ENCODE results near the gene MEGF8.

The MEGF8 gene

DNA sequence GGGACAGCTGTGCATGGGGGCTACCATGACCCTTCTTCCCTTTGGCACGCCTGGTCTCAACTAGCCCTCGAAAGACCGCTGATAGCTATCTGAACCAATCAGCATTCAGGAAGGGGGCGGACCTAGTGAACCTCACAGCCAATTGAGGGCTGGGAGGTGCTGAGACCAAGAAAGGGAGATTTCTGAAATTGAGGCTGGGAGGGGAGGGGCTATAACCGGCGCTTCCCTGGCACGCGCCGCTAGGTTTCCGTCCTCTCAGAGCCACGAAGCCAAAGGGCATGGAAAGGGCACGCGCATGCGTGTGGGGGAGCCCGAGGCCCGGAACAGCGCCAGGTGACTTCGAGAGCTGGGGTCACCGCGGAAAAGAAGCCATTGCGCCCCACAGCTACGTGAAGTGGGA is 18.8 kb upstream of the MEGF8 start:
- DNase-seq (ENCODE audit: low spot score): no peak

GRCh38 chr19:42309686-42310085 is 15.7 kb upstream of the MEGF8 start:
- DNase-seq (ENCODE audit: low spot score): no peak

GRCh38 chr19:42311657-42312056 is 13.8 kb upstream of the MEGF8 start:
- DNase-seq (ENCODE audit: low spot score): no peak

- DNase-seq (ENCODE audit: low spot score): no peak
These were observed 13.1 kb upstream of the MEGF8 start for GRCh38 chr19:42312370-42312769.

GRCh38 chr19:42313096-42313839 is 12.2 kb upstream of the MEGF8 start, which contains the start of gene TMEM145:
TMEM145 (plus strand) TSS chr19:42313309; CDS start chr19:42313377, 68 bp downstream.
- peak; percentile 28 for DNase-seq (ENCODE audit: low spot score)

- DNase-seq (ENCODE audit: low spot score): no peak
These were observed 11.3 kb upstream of the MEGF8 start for GRCh38 chr19:42313840-42314755.

- DNase-seq (ENCODE audit: low spot score): no peak
These were observed 10.4 kb upstream of the MEGF8 start for GRCh38 chr19:42315024-42315423.

- DNase-seq (ENCODE audit: low spot score): peak; percentile 40
These were observed 8.9 kb upstream of the MEGF8 start for GRCh38 chr19:42316223-42317211.

GRCh38 chr19:42317535-42317934 is 7.9 kb upstream of the MEGF8 start:
- DNase-seq (ENCODE audit: low spot score): no peak

DNA sequence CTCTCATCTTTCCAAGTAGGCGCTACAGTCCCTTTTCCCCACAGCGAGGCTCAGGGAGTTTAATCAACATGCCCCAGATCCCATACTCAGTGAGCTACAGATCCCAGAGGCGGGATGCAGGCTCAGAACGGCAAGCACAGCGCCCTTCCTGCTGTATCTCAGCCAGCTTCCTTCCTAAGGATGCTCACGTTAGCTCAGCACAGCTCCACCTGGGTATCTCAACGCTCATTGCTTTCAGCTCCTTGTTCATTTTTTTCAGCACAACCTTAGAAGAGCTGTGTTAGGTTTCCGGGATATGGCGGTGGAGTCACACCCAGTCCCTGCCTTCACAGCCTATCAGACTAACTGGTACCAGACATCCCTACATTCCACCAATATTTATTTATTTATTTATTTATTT is 3.1 kb upstream of the MEGF8 start:
- DNase-seq (ENCODE audit: low spot score): no peak

DNA sequence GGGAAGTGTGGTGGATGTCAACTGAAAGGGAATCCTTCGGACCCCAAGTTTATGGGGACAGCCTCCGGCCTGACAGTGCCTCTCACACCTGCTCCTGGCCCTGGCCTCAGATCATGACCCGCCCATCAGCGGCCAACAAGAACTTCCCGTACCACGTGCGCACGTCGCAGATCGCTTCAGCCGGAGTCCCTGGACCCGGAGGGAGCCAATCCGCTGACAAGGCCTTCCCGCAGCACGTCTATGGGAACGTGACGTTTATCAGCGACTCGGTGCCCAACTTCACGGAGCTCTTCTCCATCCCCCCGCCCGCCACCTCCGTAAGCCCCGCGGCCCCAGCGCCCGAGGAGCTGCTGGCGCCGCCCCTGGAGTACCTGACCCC is 2.0 kb upstream of the MEGF8 start:
- no peak for DNase-seq (ENCODE audit: low spot score)

DNA sequence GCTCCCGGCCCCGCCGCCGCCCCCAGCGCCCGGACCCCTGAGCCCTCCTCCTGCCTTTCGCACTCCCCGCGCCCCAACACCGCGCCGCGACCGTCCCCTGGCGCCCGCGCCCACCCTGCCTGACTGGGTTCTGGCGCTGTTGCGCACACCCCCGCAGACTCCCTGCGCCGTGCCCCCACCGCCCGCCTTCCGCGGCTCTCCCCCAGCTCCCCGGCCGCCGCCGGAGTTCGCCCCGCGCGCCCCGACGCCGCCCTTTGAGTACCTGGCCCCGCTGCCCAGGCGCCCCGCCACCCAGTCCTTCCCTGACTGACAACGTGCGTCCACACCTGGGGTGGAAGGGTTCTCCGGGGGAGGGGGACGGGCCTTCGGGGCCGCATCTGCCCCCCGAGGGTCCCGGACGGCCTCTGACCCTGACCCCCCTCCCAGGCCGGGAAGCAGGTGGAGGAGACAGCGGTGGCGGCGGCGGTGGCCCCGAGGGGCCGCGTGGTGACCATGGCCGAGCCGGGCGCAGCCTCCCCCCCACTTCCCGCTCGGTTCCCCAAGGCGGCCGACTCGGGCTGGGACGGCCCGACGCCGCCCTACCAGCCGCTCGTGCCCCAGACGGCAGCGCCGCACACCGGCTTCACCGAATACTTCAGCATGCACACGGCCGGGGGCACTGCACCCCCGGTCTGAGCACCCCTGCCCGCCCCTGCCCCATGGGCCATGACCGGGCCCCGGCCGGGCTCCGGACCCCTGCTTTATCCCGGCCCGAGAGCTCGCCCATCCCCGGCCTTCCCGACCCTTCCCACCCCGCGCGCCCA is 1.4 kb upstream of the MEGF8 start:
- DNase-seq (ENCODE audit: low spot score): no peak

DNA sequence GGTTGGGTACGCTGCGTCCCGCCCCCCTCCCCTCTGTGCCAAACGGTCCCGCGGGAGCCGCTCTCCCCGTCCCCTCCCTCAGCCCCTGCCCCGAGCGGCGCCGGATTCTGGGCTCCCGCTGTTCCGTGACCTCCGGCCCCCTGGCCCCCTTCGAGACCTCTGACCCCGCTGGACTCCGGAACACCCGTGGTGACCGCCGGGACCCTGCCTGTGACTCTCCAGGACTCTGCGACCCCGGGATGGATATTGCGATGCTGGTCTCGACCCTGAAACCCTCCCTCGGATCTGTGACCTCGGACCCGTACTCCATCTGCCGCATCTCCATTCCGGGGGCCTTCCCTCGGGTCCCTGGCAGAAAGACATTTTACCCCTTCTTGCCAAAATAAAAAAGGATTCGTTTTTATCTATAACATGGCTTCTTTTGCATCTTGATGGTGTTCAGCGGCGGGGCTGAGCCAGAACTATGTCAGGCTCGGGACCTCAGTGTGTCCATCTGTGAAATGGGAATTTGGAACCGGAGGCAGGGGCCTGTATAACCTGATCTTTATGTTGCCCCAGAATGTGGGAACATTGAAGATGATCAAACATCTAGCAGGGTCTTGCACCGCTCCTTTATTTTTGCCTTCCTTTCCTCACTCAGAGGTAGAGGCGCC is 654 bp upstream of the MEGF8 start:
- DNase-seq (ENCODE audit: low spot score): no peak

DNA sequence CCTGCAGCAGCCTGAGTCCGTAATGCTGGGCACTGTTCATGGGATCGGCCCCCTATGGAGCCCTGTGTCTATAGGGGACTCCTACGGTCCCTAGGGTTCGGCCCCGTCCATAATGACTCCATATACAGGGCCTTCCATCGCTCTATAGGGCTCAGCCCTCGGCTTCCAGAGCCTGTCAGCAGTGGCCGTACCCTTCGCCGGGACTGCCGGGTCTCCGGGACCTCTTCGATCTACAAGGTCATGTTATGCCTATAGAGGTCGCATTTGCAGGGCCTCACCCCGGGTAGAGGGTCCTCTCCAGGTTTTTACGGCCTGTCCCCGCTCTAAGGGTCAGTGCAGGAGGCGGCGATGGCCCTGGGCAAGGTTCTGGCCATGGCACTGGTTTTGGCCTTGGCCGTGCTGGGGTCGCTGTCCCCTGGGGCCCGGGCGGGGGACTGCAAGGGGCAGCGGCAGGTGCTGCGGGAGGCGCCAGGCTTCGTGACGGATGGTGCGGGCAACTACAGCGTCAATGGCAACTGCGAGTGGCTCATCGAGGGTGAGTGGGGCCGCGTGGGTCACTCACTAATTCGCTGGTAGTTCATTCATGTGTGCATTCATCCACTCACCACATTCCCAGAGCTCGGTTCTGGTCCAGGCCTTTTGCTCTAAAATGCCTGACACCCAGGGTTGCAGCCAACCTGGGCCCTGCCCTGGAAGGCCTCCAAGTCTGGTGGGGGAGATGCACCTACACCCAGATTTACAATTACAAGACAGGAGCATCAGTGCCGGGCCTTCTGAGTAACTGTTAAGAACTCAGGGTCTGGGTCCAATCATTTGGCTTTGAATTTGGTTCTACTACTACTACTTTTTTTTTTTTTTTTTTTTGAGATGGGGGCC is 699 bp downstream of the MEGF8 start:
- DNase-seq (ENCODE audit: low spot score): peak; percentile 35

DNA sequence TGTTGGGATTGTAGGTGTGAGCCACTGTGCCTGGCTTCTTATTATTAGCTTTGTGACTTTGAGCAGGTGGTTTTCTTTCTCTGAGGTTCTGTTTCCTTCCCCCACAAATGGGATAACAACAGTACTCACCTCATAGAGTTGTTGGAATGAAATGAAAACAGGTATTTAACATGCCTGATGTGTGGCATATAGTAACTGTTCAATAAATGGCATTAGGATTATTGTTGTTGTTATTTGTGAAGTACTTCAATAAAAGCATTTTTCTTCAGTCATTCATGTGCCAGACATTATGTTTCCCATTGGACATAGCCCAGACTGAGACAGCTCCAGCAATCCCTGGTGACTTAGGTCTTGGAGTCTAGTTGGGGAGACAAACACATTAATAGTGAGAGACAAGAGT is 1.5 kb downstream of the MEGF8 start:
- no peak for DNase-seq (ENCODE audit: low spot score)

DNA sequence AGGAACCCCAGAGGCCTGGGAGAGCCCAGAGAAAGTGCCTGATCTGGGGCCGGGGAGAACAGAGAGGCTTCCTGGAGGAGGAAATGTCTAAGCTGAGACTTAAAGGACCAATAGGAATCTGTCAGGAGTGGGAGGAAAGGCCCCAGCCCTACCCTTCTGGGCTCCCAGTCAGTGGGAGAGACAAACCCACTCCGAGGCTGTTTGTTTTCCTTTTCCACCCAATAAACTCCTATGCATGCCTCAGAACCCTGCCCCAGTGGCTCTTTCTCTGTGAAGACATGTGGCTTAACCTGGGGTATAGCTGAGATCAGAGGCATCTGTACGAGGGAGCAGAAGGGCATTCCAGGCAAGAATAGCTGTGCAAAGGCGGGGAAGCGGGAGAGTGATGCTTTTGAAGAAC is 1.9 kb downstream of the MEGF8 start:
- no peak for DNase-seq (ENCODE audit: low spot score)

- no peak for DNase-seq (ENCODE audit: low spot score)
These were observed 2.7 kb downstream of the MEGF8 start for GRCh38 chr19:42328106-42328505.

DNA sequence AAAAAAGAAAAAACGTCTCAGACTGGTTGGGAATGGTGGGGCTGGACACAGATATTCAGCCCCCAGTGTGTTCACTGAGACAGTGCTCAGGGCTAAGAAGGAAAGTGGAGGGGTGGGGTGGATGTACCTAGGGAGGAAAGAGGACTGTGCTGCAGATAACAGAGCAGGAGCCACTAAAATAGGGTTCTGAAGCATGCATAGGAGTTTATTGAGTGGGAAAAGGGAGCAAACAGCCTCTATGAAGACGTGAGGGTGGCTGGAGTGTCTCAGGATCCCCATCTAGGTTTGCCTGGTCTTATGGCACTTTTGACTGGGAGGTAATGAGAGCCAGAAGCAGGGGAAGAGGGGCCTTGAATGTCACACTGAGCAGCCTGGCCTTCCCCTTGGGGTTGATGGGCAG is 3.4 kb downstream of the MEGF8 start:
- no peak for DNase-seq (ENCODE audit: low spot score)

DNA sequence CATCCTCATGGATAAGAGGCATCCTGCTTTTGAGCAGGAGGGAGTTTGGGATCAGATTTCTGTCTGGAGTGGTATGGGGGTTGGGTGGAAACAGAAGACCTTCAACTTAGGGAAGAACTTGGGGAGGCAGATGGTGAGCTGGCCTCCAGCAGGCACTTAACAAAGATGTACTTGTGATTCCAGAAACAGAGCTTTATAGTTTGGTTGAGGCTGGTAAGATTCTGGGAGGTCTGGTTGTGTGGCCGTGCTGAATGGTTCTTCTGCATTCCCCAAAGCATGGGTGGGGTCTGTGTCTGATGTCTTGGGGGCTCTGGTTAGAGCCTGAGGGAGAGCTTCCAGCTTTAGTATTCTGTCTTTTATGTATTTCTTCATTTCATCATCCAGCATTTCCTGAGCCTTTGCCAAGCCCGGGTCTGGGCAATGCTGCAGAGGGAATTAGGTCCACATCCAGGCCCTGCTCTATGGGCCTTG is 4.8 kb downstream of the MEGF8 start:
- no peak for DNase-seq (ENCODE audit: low spot score)
